Colonic mucosa (tissue), 4 donors: Measurements from ENCODE around the gene TMPRSS15. TPM values are rescaled to one million over a fixed set of nuclear protein-coding genes. Genes with fewer than 3 reads are reported as not detected.

Source experiments
- DNase-seq: peaks from one replicate; pipeline ENCODE4 v3.0.0-alpha.2; 2020
- H3K27ac ChIP-seq: fragments of 200-600 bp; one replicate; pipeline ENCODE4 v1.8.0; 2021
- H3K27me3 ChIP-seq: fragments of 200-600 bp; one replicate; pipeline ENCODE4 v1.8.0; 2021
- H3K36me3 ChIP-seq: fragments of 200-600 bp; one replicate; pipeline ENCODE4 v1.8.0; 2021
- H3K4me1 ChIP-seq: fragments of 200-600 bp; one replicate; pipeline ENCODE4 v1.8.0; 2021; ENCODE audit warnings: mild to moderate bottlenecking
- H3K4me3 ChIP-seq: fragments of 200-600 bp; one replicate; pipeline ENCODE4 v1.8.0; 2021
- H3K9ac ChIP-seq, 2 donors: one replicate each; pipeline ENCODE4 v1.7.0; 2013; ENCODE audit warnings: control low read depth in 2 of 2, low read depth in 2 of 2, low read length in 2 of 2
- H3K9me3 ChIP-seq: fragments of 200-600 bp; one replicate; pipeline ENCODE4 v1.8.0; 2021
- intact Hi-C: fragments of 100-400 bp; cut with DNase I; formaldehyde crosslinking; loops from one replicate; pipeline ENCODE4 v1.14.1; 2022
- total RNA-seq, 2 donors: library from RNA; stranded (reverse); fragmentation: NEBNext Ultra II Directional in 1 of 2; extraction: Animal tissue kit (Norgen Biotek cat#: 25700) in 1 of 2; gene quantifications; one replicate each; pipeline ENCODE4 v1.2.1, GENCODE V29; 2021
- TF ChIP-seq, protein P1 (sequence below): fragments of 200-600 bp; IDR thresholded peaks from one replicate; pipeline ENCODE4 v1.8.0; 2022; ENCODE audit warnings: antibody characterized with exemption, mild to moderate bottlenecking
- donor health status: healthy.
- donor health status: DM: no; HTN: no; CAD: no.
- donor health status: DM: no; HTN: no; CAD: no.

TMPRSS15 gene
- total RNA-seq, result not detected

DNA sequence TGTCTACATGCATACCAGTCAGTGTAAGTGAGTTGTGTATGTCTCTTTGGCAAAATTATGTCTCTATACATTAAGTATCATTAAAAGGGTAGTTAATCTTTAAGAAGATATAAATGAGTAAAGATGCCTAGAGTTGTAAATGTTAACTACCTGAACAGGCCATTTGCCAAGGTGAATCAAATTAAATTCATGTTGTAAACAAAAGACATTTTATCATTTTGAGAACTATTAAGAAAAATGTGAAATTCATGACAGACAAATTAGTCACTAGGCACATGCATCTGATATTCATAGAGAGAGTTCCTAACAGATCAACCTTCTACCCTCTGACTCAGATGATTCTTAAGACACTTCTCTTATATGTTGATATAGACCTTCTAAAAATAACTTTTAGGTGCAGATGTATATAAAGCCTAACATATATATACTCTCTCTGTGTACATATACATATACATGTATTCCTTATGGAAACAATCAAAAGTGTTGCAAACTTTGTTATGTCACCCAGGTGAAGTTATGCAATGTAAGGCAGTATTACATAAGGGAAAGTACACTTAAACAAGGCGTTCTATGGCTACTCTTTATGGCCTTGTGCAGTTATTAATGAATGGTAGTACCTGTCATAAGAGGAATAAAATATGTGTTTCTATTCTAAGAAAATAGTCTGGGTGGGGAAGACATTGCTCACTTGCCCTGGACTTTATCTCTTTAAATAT lies at the start of gene TMPRSS15:
TSS of gene TMPRSS15 (minus strand) at position 51 of the 716 bp plus-strand sequence. CDS start 163 bp downstream, outside the sequence.
- TF ChIP-seq, protein P1, sequence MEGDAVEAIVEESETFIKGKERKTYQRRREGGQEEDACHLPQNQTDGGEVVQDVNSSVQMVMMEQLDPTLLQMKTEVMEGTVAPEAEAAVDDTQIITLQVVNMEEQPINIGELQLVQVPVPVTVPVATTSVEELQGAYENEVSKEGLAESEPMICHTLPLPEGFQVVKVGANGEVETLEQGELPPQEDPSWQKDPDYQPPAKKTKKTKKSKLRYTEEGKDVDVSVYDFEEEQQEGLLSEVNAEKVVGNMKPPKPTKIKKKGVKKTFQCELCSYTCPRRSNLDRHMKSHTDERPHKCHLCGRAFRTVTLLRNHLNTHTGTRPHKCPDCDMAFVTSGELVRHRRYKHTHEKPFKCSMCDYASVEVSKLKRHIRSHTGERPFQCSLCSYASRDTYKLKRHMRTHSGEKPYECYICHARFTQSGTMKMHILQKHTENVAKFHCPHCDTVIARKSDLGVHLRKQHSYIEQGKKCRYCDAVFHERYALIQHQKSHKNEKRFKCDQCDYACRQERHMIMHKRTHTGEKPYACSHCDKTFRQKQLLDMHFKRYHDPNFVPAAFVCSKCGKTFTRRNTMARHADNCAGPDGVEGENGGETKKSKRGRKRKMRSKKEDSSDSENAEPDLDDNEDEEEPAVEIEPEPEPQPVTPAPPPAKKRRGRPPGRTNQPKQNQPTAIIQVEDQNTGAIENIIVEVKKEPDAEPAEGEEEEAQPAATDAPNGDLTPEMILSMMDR, result no peak
- Histone ChIP-seq H3K9me3 (no peaks in the 10 kb centered on the region), H3K4me1 (no peaks in the 10 kb centered on the region), H3K27me3 (no peaks in the 10 kb centered on the region), H3K27ac (no peak within 1 kb of the TSS), H3K4me3 (no peak within 1 kb of the TSS), H3K9ac (no peak within 1 kb of the TSS), H3K36me3 (no peaks in the 10 kb centered on the region)
- intact Hi-C loops, result no loop called here
- DNase-seq, result no peak

- H3K4me3 ChIP-seq, result no peak overlapping the region
- no peaks in the 10 kb centered on the region for H3K27me3 ChIP-seq
- TF ChIP-seq, protein P1, result no peak
- H3K27ac ChIP-seq, result no peak overlapping the region
- H3K9me3 ChIP-seq, result no peaks in the 10 kb centered on the region
- DNase-seq, result no peak
- no peaks in the 10 kb centered on the region for H3K36me3 ChIP-seq
- intact Hi-C loops, result no loop called here
- no peaks in the 10 kb centered on the region for H3K4me1 ChIP-seq
- H3K9ac ChIP-seq, result no peak overlapping the region
Measured at GRCh38 chr21:18451670-18452069, 48.1 kb upstream of the TMPRSS15 start.

DNA sequence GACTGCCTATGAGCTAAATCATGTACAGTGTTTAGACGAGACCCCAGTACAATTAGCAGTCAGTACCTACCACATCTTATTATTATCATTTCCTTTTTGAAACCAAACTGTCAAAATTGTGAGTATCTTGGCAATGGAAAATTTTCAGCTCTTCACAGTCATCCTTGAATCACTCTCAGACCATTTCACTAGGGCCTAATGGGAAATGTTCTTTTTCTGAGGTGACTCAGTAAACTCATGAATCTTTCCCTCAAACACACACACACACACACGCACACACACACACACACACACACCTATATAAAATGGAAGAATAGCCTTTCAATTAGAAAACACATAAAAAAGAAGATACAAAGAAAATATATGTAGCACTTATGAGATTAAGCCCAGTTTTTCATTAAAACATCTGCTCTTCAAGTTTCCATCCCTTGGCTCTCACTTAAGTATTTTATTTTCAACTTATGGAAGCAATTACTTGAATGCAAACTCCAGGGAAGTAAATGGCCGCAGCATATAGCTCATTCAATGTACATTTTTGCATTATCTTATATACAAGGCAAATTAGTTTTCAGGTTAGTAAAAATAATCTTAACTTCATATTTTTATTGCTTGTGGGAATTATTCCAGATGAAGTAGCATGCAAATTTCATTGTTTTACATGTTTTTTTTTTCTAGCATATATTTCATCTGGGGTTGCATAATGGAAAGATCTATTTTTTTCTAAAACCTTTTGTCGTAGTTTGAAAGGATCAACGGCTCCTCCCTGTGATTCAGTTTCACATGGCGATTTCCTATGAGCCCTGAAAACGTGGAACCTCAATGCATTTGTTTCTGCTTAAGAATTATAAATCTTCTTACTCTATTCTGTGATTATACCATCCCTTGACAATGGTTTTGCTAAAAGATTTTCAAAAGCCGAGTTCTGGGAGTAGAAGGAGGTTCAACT lies 46.3 kb upstream of the TMPRSS15 start:
- intact Hi-C loops, result no loop called here
- TF ChIP-seq, protein P1, result no peak
- no peaks in the 10 kb centered on the region for H3K9me3 ChIP-seq

DNA sequence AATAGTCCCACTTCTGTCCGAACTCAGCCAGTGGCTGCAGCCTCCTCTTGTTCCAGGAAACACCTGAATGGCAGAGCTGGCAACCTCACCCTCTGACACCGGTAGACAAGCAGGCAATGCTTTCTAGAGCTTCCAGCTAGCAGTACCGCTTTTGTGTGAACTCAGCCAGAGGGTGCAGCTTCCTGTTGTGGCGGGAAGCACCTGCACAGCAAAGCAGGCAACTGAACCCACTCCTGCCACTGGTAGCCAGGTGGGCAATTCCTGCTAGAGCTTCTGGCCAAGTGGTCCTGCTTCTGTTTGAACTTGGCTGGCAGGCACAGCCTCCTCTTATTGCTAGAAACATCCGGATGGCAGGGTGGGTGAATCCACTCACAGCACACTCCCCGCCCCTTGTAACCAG lies 40.1 kb upstream of the TMPRSS15 start:
- Histone ChIP-seq H3K27me3 (no peaks in the 10 kb centered on the region), H3K9ac (no peak overlapping the region), H3K27ac (no peak overlapping the region), H3K4me1 (no peaks in the 10 kb centered on the region), H3K9me3 (no peaks in the 10 kb centered on the region), H3K4me3 (no peak overlapping the region), H3K36me3 (no peaks in the 10 kb centered on the region)
- no peak for DNase-seq
- TF ChIP-seq, protein P1, result no peak
- intact Hi-C loops, result no loop called here

More for the DNA sequence above, 46.3 kb upstream of the TMPRSS15 start:
- no peak for DNase-seq
- no peaks in the 10 kb centered on the region for H3K27me3 ChIP-seq
- no peak overlapping the region for H3K4me3 ChIP-seq
- H3K36me3 ChIP-seq, result no peaks in the 10 kb centered on the region
- no peak overlapping the region for H3K9ac ChIP-seq
- no peaks in the 10 kb centered on the region for H3K4me1 ChIP-seq
- no peak overlapping the region for H3K27ac ChIP-seq

DNA sequence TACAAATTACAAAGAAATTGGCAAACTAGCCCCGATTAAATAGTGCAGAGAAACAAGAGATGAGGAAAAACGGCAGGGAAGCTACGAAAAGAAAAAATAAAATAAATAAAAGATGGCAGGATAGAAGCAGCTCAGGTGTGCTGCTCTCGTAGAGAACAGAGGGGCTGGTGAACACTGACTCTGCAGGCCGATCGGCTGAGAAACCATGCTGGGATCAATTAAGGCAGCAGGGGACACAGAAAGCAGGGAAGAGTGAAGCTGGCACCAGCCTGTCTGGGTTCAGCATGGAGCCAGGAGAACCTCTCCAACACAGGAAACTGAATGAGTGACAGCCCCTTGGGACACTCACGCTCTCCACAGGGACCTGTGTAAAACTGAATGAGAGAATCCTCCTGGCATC lies 39.5 kb upstream of the TMPRSS15 start:
- no peak overlapping the region for H3K9ac ChIP-seq
- no peaks in the 10 kb centered on the region for H3K4me1 ChIP-seq
- no peak overlapping the region for H3K4me3 ChIP-seq
- no peak for DNase-seq
- no peaks in the 10 kb centered on the region for H3K36me3 ChIP-seq
- intact Hi-C loops, result no loop called here
- no peaks in the 10 kb centered on the region for H3K27me3 ChIP-seq
- no peak overlapping the region for H3K27ac ChIP-seq
- TF ChIP-seq, protein P1, result no peak
- no peaks in the 10 kb centered on the region for H3K9me3 ChIP-seq
